HG03457 (cell line): ENCODE measurements around the gene NSG1.
"Not testable (repeated sequence)": the region's sequence is repeated elsewhere in the genome, so short reads cannot be mapped to it uniquely, and the experiment has no call there.

ENCODE experiments used
- ATAC-seq: cut with Tn5 transposase; IDR thresholded peaks from one replicate; pipeline ENCODE4 v1.9.1; 2021; ENCODE audit warnings: moderate number of reproducible peaks; ENCODE audit not compliant: unreplicated experiment

Gene NSG1

DNA sequence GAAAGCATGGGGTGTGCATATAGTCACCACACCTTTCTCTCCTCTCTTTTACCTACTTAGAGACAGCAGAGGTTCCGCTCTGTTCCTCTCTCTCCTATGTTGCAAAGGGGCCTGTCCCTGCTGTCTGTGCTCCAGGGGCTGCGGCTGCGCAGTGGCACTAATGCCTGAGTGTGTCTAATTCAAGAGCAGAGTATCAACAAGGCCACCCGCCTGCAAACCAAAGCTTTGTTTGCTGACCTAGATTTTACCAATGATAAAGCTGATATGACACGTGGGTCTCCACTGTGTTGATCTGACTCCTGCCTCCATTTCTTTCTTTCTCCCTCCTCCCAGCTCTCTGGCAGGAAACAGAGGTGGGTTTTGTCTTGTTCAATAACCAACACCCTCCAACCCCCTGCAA, 74.9 kb downstream of the NSG1 start:
- ATAC-seq: no peak

- ATAC-seq: no peak
Measured at GRCh38 chr4:4462970-4463369, 76.1 kb downstream of the NSG1 start.

DNA sequence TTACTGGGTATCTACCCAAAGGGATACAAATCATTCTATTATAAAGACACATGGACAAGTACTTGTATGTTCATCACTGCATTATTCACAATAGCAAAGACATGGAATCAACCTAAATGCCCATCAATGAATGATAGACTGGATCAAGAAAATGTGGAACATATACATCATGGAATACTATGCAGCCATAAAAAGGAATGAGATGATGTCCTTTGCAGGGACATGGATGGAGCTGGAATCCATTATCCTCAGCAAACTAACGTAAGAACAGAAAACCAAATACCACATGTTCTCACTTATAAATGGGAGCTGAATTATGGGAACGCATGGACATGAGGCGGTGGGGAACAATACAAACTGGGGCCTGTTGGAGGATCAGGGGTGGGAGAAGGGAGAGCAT, 78.3 kb downstream of the NSG1 start:
- ATAC-seq: not testable (repeated sequence)
